Kidney epithelial cell (primary cell): ENCODE measurements around the gene ARPC4. TPM values are rescaled to one million over a fixed set of nuclear protein-coding genes. Genes with fewer than 3 reads are reported as not detected.
A peak's percentile ranks its signal among the peaks of the same experiment; 100 is the strongest.

Source experiments
- DNase-seq: peaks from one replicate; pipeline ENCODE4 v3.0.0-alpha.2; 2010; ENCODE audit warnings: low read depth
- H3K27me3 ChIP-seq: 2 replicates; pipeline ENCODE4 v1.6.0; 2011; ENCODE audit warnings: low read length; ENCODE audit not compliant: control insufficient read depth, insufficient read depth
- H3K36me3 ChIP-seq: 2 replicates; pipeline ENCODE4 v1.5.1; 2011; ENCODE audit warnings: low read length; ENCODE audit not compliant: control insufficient read depth, insufficient read depth
- H3K4me3 ChIP-seq: 2 replicates; pipeline ENCODE4 v1.5.1; 2011; ENCODE audit warnings: low read depth, mild to moderate bottlenecking, control low read depth, low read length
- total RNA-seq: library from RNA; depleted of rRNA; stranded (reverse); fragments of >200 nt; gene quantifications from 2 replicates; pipeline ENCODE4 v1.2.3, GENCODE V29; 2015
- TF ChIP-seq, protein P1 (sequence below): IDR thresholded peaks from 2 replicates; pipeline ENCODE4 v1.5.1; 2011; ENCODE audit warnings: mild to moderate bottlenecking, moderate library complexity, low read length, control low read depth, inconsistent platforms; ENCODE audit not compliant: insufficient read depth, poor library complexity, severe bottlenecking

Gene ARPC4
- total RNA-seq, 1 donor from 2014 or later, result 204 TPM

DNA sequence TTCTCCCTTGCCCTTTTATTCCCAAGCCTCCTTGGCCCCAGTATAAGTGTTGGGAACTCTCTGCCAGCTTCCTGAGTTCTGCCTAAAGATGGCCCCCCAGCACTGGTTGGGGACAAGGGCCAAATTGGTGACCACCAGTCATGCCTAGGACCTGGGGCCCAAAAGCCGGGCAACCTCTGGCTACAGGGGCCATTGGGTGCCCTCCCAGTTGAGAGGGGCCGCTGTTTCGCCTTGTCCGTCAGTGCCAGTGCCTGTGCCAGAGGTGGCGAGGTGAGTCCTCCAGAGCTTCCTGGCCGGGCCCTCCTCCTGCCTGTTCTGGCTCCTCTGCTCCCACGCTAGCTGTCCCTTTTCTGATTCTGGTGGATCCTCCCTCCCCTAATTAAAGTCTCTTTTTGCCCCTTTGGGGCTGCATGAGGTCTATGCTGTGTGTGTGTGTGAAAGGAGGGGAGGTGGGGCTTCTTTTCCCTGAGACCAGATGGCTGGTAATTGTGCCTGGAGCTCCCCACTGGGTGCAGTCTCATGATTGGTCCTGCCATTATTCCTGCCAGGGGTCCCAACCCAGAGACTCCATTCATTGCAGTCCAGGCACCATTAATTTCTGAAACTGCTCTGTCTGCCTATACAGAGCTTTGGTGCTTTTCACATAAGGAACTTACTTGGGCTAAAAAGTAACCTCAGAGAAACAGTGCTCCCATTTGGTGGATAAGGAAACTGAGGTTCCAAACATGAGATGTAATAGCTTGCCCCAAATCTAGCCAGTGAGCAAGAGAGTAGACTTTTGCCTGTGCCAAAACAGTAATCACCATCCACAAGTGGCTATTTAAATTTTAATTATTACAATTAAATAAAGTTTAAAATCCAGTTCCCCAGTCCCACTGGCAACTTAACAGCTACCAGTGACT, 14.1 kb downstream of the ARPC4 start:
- Histone ChIP-seq H3K27me3 (no peaks in the 10 kb centered on the region), H3K4me3 (no peak overlapping the region), H3K36me3 (peaks cover 1% of the 10 kb centered on the region)
- no peak for DNase-seq
- TF ChIP-seq, protein P1, sequence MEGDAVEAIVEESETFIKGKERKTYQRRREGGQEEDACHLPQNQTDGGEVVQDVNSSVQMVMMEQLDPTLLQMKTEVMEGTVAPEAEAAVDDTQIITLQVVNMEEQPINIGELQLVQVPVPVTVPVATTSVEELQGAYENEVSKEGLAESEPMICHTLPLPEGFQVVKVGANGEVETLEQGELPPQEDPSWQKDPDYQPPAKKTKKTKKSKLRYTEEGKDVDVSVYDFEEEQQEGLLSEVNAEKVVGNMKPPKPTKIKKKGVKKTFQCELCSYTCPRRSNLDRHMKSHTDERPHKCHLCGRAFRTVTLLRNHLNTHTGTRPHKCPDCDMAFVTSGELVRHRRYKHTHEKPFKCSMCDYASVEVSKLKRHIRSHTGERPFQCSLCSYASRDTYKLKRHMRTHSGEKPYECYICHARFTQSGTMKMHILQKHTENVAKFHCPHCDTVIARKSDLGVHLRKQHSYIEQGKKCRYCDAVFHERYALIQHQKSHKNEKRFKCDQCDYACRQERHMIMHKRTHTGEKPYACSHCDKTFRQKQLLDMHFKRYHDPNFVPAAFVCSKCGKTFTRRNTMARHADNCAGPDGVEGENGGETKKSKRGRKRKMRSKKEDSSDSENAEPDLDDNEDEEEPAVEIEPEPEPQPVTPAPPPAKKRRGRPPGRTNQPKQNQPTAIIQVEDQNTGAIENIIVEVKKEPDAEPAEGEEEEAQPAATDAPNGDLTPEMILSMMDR, result no peak

DNA sequence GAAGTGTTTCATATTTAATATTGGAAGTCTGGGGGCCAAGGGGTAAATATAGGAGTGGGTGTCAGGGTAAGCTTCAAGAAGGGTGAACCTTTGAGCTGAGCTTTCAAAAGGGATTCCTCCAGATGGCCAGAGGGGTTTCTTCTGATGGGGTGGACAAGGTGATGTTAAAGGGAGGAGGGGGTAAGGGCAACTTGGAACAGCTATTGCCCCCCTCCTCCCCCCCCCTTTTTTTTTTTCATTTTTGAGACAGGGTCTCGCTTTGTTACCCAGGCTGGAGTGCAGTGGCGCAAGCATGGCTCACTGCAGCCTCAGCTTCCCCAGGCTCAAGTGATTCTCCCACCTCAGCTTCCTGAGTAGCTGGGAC, 15.1 kb downstream of the ARPC4 start:
- H3K27me3 ChIP-seq, result no peaks in the 10 kb centered on the region
- DNase-seq, result no peak
- H3K4me3 ChIP-seq, result no peak overlapping the region
- TF ChIP-seq, protein P1, result no peak
- H3K36me3 ChIP-seq, result peaks cover 1% of the 10 kb centered on the region

GRCh38 chr3:9808345-9809037, 15.6 kb downstream of the ARPC4 start:
- Histone ChIP-seq H3K27me3 (no peaks in the 10 kb centered on the region), H3K36me3 (peaks cover 1% of the 10 kb centered on the region), H3K4me3 (no peak overlapping the region)
- DNase-seq, result no peak
- TF ChIP-seq, protein P1, result peak; percentile 46

DNA sequence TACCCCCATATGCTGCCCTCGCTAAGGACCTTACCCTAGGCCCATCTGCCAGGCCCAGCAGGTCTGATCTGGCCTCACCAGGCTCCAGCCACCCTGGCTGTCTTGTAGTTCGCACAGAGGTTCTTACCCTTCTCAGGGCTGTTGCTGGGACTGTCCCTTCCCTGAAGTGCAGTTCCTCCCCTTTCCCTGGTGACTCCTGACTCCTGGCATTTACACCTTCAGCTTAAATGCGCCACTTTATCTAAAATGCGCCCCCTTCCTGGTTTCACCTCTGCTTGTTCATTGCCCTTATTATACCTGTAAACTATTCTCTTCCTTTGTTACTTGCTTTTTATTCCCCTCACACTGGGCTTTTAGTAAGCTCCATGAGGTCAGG, 16.3 kb downstream of the ARPC4 start:
- TF ChIP-seq, protein P1, result no peak
- Histone ChIP-seq H3K36me3 (peaks cover 1% of the 10 kb centered on the region), H3K4me3 (no peak overlapping the region), H3K27me3 (no peaks in the 10 kb centered on the region)
- no peak for DNase-seq

DNA sequence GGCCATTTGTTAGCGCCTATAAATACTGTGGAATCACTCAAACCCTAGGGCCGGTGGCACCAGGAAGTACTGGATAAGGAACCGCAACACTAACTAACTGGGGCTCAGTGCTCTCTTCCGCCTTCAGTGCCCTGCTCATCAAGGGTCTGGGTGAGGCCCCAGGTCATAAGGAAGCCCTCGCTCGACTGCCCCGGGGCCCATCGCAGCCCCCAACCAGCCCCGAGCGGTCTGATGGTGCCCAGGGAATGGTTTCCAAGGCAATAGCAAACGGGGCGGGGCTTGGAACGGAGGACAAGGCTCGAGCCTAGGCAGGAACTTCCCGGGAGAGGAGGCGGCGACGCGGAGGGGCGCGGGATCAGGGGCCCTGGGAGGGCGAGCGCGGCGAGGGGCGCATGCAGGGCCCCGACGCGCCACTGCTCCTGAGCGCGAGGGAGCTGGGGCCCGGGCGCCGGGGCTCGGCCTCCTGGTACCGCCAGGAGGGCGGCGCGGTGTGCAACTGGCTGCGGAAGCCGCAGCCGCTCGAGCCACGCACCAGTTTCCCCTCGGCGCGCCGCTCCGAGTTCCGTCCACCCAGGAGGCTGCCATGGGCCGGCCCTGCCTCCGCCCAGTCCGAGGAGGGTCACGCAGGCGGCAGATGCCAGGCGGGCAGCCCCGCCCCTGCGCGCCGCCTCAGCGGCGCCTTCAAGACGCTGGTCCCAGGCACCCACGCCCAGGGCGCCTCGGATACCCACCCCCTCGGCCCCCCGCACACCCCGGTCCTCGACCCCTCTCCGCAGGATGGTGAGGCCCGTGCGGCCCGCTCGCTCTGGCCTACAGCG, 16.9 kb downstream of the ARPC4 start, which contains the start of gene TTLL3:
TSS of gene TTLL3 (plus strand) at position 648 of the 818 bp plus-strand sequence. CDS start 400 bp downstream, outside the sequence.
- peak within 1 kb of the TSS; percentile 53 for H3K4me3 ChIP-seq
- TF ChIP-seq, protein P1, result no peak
- DNase-seq, result no peak
- peaks cover 1% of the 10 kb centered on the region for H3K36me3 ChIP-seq
- no peaks in the 10 kb centered on the region for H3K27me3 ChIP-seq
